Esophagus squamous epithelium (tissue), 4 donors: ENCODE data around the gene FAM107B.

ENCODE experiments used
- POLR2A ChIP-seq, 4 donors: fragments of 450-650 bp; IDR thresholded peaks; one replicate each; pipeline ENCODE4 v1.6.1; 2017; ENCODE audit warnings: antibody characterized with exemption in 4 of 4, mild to moderate bottlenecking in 4 of 4, moderate library complexity in 3 of 4
- TF ChIP-seq, protein P1 (sequence below), 6 experiments: fragments of 450-650 bp in 4 of 6; fragments of 200-600 bp in 2 of 6; sonication (generic) in 2 of 6; IDR thresholded peaks; one replicate each; pipeline ENCODE4 v1.5.1; 2016 to 2019; ENCODE audit warnings: antibody characterized with exemption in 6 of 6, mild to moderate bottlenecking in 4 of 6, moderate library complexity in 4 of 6

DNA sequence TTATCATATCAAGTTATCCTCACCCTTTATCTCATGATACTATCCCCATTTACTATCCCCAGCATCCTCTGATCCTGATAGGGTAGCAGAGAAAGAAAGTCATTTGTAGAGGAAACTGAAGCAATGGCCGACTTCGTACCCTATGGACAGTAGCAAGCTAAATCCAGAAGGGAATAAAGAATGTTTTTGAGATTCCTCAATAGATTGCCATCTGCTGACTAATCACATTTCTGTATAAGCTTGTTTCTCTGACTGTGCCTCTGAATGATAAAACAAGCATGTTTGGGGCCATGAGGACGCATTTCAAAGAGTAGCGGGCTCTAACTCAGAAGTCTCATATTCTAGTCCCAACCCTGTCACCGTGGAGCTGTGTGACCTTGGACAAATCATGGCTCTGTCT lies 13.2 kb upstream of the FAM107B start:
- TF ChIP-seq, protein P1, sequence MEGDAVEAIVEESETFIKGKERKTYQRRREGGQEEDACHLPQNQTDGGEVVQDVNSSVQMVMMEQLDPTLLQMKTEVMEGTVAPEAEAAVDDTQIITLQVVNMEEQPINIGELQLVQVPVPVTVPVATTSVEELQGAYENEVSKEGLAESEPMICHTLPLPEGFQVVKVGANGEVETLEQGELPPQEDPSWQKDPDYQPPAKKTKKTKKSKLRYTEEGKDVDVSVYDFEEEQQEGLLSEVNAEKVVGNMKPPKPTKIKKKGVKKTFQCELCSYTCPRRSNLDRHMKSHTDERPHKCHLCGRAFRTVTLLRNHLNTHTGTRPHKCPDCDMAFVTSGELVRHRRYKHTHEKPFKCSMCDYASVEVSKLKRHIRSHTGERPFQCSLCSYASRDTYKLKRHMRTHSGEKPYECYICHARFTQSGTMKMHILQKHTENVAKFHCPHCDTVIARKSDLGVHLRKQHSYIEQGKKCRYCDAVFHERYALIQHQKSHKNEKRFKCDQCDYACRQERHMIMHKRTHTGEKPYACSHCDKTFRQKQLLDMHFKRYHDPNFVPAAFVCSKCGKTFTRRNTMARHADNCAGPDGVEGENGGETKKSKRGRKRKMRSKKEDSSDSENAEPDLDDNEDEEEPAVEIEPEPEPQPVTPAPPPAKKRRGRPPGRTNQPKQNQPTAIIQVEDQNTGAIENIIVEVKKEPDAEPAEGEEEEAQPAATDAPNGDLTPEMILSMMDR (IDR thresholded peaks at IDR 0.05): no peak
- no peak for TF ChIP-seq POLR2A (IDR thresholded peaks at IDR 0.05)
